HEK293 (cell line): ENCODE measurements around the gene ALS2.

Source experiments
- CTCF ChIP-seq: fragments of 450-650 bp; formaldehyde crosslinking; IDR thresholded peaks from 2 replicates; pipeline ENCODE4 v1.5.1; 2016; ENCODE audit warnings: missing biosample characterization, missing genetic modification characterization
- ZNF274 ChIP-seq, 2 experiments: fragments of 200-500 bp in 1 of 2; fragments of 450-650 bp in 1 of 2; sonication (Bioruptor generic) in 1 of 2; formaldehyde crosslinking in 1 of 2; IDR thresholded peaks; 2 replicates each; pipeline versions ENCODE4 v1.5.1 to v1.6.1; 2014 to 2016; ENCODE audit warnings: borderline replicate concordance in 1 of 2, inconsistent platforms in 1 of 2, low read length in 1 of 2, missing biosample characterization in 1 of 2, missing genetic modification characterization in 1 of 2

- no peak for TF ChIP-seq CTCF (tag by site-specific recombination)
- no peak for TF ChIP-seq ZNF274 (IDR thresholded peaks at IDR 0.05; ENCODE audit: low read length)
- TF ChIP-seq ZNF274 (tag by site-specific recombination; IDR thresholded peaks at IDR 0.05; ENCODE audit: borderline replicate concordance) = no peak
Observed at GRCh38 chr2:201698588-201699226, 82.0 kb downstream of the ALS2 start, which contains the start of gene MPP4.
